Esophagus mucosa (tissue), 1 donor: Measurements from ENCODE around the gene POLR2F. TPM values are rescaled to one million over a fixed set of nuclear protein-coding genes. Genes with fewer than 3 reads are reported as not detected.
A peak's percentile ranks its signal among the peaks of the same experiment; 100 is the strongest.

Source experiments
- ATAC-seq: fragments of 200-7000 bp; cut with Tn5 transposase; one replicate; pipeline ENCODE4 v1.9.1; 2020
- total RNA-seq: library from RNA; stranded (reverse); gene quantifications from one replicate; pipeline ENCODE4 v1.2.4, GENCODE V29; 2023
- donor health status: DM: yes; HTN: yes; CAD: no.

POLR2F gene
- total RNA-seq, result 67.8 TPM

DNA sequence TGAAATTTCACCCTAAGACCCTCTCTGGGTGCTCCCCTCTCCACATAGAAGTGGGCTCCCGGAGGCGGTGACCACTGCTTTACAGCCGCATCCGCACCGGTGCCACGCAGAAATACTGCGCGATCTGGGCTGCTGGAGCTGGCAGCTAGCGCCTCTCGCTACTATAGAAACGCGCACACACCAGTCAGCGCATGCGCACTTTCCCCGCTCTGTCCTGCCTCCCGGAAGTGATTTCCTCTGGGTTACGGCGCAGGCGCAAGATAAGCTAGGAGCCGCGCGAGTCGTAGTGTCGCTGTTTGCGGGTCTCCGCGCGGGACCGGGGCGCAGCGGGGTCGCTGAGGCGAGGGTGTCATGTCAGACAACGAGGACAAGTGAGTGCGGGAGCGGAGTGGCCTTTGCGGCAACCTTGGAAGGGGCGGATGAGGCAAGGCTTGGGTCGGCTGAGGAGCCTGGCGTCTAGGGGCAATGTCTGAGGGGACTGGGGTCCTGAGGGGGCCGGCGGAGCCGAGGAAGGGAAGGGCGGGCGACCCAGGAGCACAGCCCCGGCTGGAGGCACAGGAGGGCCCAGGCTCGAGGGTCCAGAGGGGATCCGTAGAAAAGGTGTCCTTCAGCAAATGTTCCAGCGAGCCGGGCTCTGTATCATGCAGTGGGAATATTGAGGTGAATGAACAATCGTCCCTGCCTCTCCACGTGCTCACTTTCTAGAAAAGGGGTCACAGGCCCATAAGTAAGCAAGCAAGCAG is at the start of gene POLR2F, which contains the start of gene C22orf23:
TSS of gene POLR2F (plus strand) at position 263 of the 743 bp plus-strand sequence. CDS start at position 352, 89 bp downstream.
TSS of gene C22orf23 (minus strand) at position 165 of the 743 bp plus-strand sequence. CDS start 452 bp downstream, outside the sequence.
- peak; percentile 93 for ATAC-seq

DNA sequence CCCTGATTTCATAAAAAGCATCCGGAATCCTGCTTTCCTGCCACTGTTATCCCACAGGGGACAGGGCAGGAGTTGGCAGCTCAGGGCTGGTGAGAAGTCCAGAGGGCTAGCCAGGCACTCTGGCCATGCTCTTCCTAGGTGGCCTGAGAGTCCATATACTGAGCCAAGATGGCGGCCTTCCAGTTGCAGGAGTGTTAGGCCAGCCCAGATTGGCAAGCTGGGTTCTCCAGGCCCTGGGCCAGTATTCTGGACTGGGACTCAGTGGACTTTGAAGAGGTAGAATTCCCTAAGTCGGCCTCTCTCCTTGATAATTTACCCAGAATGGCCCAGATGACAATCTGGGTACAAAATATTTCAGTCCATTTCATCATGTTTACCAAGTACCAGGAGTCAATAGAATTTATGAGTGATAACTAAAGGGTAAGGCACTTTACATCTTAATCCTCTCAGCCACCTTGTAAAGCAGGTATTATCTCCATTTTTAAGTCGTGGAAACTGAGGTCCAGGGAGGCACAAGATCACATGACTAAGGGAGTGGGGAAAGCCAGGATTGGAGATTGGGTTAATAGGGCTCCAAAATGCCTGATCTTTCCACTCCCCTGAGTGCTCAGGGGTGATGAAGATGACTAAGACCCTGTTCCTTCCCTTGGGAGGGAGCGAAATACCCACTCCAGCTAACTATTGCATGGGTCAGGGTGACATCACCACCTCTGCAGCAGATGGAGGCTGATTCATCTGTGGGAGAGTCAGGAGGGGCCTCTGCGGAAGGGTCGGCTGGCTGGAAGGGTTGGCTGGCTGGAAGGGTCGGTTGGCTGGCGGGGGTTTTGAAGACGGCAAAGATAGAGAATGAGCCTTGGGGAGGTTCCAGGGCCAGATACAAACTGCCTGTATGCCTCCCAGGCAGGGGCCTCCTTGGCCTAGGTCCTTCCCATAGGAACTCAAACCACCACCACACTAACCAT is 48.6 kb upstream of the POLR2F start:
- ATAC-seq, result peak; percentile 71

DNA sequence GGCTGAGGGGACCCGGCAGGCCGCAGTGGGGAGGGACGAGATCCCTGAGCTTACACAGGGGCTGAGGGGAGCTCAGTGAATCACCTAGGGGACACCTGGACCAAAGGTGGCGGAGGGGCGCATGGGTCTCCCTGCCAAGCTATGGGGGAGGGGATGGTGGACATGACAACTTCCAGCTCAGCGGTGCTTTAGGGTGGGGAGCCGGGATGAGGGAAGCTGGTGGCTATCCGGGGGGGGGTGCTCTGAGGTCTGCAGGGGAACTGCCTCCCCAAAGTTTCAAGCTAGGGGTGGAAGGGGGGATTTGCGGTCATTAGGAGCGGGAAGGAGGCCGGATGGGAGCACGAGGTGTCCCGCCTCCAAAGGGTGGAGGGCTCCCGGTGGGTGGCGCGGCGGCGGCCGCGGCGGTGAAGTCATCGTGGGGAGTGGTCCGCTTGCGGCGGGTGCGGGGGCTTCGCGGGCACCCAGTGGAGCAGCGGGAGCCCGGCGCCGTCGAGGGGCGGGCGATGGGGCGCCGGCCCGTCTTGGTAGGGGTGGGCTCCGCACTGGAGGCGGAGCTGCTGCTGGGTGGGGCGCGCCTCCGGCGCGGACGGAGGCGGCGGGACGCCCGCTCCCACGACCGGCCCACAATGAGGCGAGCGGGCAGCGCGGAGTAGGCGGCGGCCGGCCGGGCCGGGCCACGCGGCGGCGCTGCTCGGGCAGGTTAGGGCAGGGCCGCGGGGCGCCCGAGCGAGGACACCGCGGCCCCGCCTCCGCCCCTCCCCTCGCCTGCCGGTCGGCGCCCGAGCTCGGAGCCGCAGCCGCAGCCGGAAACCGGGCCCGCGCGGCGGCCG is 47.8 kb upstream of the POLR2F start, which contains the start of gene MICALL1:
TSS of gene MICALL1 (plus strand) at position 764 of the 830 bp plus-strand sequence. CDS start 126 bp downstream, outside the sequence.
- ATAC-seq, result peak; percentile 81

GRCh38 chr22:37906364-37907008 is 47.0 kb upstream of the POLR2F start:
- ATAC-seq, result peak; percentile 4

GRCh38 chr22:37907036-37907954 is 46.2 kb upstream of the POLR2F start:
- peak; percentile 1 for ATAC-seq

GRCh38 chr22:37909766-37910165 is 43.7 kb upstream of the POLR2F start:
- ATAC-seq, result no peak

DNA sequence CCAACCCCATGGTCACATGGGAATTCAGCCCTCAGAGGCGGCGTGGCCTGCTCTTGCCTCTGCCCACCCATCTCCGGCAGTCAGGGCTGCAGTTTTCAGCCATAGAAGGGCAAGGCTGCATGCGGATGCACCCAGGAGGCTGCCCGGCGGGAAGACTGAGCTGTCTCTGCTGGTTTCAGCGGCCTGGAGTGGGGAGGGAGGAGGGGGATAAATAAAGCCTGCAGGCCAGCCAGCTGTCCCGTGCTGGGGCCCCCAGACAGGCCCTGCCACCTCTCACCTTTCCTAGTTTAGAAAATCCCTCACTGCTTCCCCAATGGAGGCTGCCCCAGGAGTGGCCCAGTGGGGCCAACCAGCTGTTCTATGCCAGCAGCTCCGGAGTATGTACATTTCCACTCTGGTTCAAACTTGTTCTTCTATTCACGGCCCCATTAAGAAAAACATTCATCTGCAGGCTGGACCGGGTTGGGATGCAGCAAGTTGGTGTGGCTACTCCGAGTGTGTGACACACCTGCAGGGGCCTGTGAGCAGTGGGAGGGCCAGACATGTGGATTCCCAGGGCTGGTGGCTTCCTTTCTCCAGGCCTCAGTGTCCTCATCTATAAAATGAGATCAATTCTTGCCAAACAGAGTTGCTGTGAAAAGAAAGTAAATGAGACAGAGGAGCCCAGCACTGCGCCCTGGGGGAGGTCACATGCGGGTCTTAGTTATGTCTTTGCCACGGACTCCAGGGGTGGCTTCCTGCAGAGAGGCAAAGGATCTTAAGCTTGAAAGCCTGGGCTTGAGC is 42.4 kb upstream of the POLR2F start:
- peak; percentile 28 for ATAC-seq

GRCh38 chr22:37911697-37912096 is 41.8 kb upstream of the POLR2F start:
- ATAC-seq, result peak; percentile 2

GRCh38 chr22:37912171-37912570 is 41.3 kb upstream of the POLR2F start:
- ATAC-seq, result no peak

GRCh38 chr22:37913233-37913721 is 40.2 kb upstream of the POLR2F start:
- ATAC-seq, result no peak

GRCh38 chr22:37916311-37916710 is 37.2 kb upstream of the POLR2F start:
- no peak for ATAC-seq

GRCh38 chr22:37917874-37918548 is 35.5 kb upstream of the POLR2F start:
- ATAC-seq, result no peak

DNA sequence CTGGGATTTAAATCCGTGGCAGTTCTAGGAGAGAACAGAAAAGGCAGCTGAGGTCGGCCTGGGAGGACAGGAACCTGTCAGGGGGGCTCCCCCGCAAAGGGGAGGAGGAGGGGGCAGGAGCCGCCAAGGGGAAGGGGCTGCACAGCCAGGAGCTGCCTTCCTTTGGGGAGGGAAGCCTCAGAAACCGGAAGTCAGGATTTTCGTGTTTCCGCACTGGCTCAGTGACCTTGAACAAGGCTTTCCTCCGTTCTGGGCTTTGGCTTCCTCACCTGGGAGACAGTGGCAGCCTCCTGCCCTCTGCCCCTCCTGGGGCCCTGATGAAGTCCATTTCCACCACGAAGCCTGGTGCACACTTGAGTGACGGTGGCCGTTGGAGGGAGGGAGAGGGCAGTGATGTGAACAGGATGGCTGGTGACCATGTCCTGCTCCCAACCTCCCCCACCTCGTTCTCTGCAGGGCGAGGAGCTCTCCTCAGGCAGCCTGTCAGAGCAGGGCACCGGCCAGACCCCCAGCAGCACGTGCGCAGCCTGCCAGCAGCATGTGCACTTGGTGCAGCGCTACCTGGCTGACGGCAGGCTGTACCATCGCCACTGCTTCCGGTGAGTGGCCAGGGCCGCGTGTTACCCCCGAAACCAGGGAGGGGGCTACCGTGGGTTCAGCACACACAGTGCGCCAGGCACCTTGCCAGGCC is 34.8 kb upstream of the POLR2F start:
- ATAC-seq, result peak; percentile 4

GRCh38 chr22:37920126-37920525 is 33.4 kb upstream of the POLR2F start:
- no peak for ATAC-seq

DNA sequence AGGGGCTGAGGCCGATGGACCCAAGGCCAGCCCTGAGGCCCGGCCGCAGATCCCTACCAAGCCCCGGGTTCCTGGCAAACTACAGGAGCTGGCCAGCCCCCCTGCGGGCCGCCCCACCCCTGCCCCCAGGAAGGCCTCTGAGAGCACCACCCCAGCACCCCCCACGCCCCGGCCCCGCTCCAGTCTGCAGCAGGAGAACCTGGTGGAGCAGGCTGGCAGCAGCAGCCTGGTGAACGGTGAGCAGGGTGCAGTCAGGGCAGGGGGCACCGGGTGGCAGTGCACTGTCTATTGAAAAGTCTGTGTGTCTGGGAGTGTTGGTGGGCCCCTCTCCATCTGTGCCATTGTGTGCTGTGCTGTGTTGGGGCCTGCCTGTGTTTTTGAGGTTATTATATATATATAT is 31.3 kb upstream of the POLR2F start:
- ATAC-seq, result no peak

GRCh38 chr22:37923927-37924326 is 29.6 kb upstream of the POLR2F start:
- no peak for ATAC-seq

DNA sequence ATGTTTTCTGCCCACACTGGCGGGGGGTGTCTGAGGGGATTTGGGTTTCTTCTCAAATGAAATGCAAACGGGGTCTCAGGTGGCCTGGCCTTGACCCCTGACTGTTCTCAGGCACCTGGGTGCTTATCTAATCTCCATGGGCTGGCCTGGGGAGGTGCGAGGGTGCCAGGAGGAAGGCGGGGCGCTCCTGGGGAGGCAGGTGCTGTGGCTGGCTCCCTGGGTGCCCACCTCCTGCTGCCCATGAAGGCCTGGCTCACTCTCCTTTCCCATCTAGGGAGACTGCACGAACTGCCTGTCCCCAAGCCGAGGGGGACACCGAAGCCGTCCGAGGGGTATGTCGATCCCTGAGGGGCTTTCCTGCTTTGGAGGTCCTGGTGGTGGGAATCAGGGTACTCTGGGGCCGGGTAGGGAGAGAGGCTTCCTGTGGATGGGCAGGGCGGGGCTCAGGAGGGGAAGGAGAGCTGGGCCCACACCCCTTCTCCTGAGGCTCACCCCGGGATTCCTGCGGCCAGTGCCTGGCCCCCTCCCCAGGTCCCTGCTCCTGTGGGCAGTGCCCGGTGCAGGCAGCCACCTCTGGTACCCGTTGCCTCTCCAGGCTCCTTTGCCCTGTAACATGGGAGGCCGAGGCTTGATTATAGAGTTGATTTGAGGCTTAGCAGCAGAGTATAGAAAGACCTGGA is 29.0 kb upstream of the POLR2F start:
- ATAC-seq, result no peak

- no peak for ATAC-seq
Measured at GRCh38 chr22:37925330-37925729, 28.2 kb upstream of the POLR2F start.
